CD14-positive monocyte (primary cell): ENCODE measurements around the gene KLK14. TPM values are rescaled to one million over a fixed set of nuclear protein-coding genes. Genes with fewer than 3 reads are reported as not detected.

Source experiments
- DNase-seq, 3 donors: peaks; one replicate each; pipeline ENCODE4 v3.0.0-alpha.2; 2011 to 2022
- H2AFZ ChIP-seq: 2 replicates; pipeline ENCODE4 v1.6.0; 2012; ENCODE audit warnings: mild to moderate bottlenecking, low read depth, low read length, inconsistent platforms; ENCODE audit not compliant: insufficient read depth, poor library complexity, severe bottlenecking
- H3K27ac ChIP-seq, 2 donors: 1 replicate in 1 of 2; 2 replicates in 1 of 2; pipeline ENCODE4 v1.5.1; 2012 to 2013; ENCODE audit warnings: low read length in 2 of 2, control low read depth in 1 of 2, inconsistent platforms in 1 of 2, low read depth in 1 of 2, mild to moderate bottlenecking in 1 of 2
- H3K27me3 ChIP-seq, 2 donors: one replicate each; pipeline versions ENCODE4 v1.6.0 to v1.6.1; 2011 to 2013; ENCODE audit warnings: low read length in 2 of 2; ENCODE audit not compliant: control insufficient read depth in 2 of 2, insufficient read depth in 2 of 2
- H3K36me3 ChIP-seq, 2 donors: replicated peaks in 1 of 2; 1 replicate in 1 of 2; 2 replicates in 1 of 2; pipeline versions ENCODE4 v1.5.1 to v1.6.1; 2012 to 2013; ENCODE audit warnings: low read length in 2 of 2, control low read depth in 1 of 2, inconsistent platforms in 1 of 2, mild to moderate bottlenecking in 1 of 2; ENCODE audit not compliant: insufficient read depth in 2 of 2, control insufficient read depth in 1 of 2
- H3K4me1 ChIP-seq, 2 donors: 1 replicate in 1 of 2; 2 replicates in 1 of 2; pipeline versions ENCODE4 v1.5.1 to v1.6.1; 2012 to 2013; ENCODE audit warnings: low read length in 2 of 2, control low read depth in 1 of 2, inconsistent platforms in 1 of 2, mild to moderate bottlenecking in 1 of 2, moderate library complexity in 1 of 2; ENCODE audit not compliant: insufficient read depth in 2 of 2, control insufficient read depth in 1 of 2
- H3K4me2 ChIP-seq: replicated peaks from 2 replicates; pipeline ENCODE3; 2012; ENCODE audit warnings: low read length, moderate library complexity, mild to moderate bottlenecking; ENCODE audit not compliant: poor library complexity, severe bottlenecking; ENCODE audit errors: extremely low read depth
- H3K4me3 ChIP-seq, 3 experiments: fragments of 200-600 bp in 1 of 3; sonication (generic) in 1 of 3; replicated peaks in 1 of 3; 1 replicate in 2 of 3; 2 replicates in 1 of 3; pipeline ENCODE4 v1.5.1; 2011 to 2013; ENCODE audit warnings: low read length in 3 of 3, mild to moderate bottlenecking in 3 of 3, control low read depth in 2 of 3, low read depth in 2 of 3, inconsistent platforms in 1 of 3, moderate library complexity in 1 of 3
- H3K79me2 ChIP-seq: 2 replicates; pipeline ENCODE4 v1.6.0; 2012; ENCODE audit warnings: mild to moderate bottlenecking, control low read depth, inconsistent platforms, low read length, moderate library complexity; ENCODE audit not compliant: insufficient read depth
- H3K9ac ChIP-seq: 2 replicates; pipeline ENCODE4 v1.6.0; 2017; ENCODE audit warnings: low read length, mild to moderate bottlenecking; ENCODE audit not compliant: insufficient read depth, poor library complexity, severe bottlenecking
- H3K9me3 ChIP-seq, 2 donors: replicated peaks in 1 of 2; 1 replicate in 1 of 2; 2 replicates in 1 of 2; pipeline versions ENCODE4 v1.5.1 to v1.6.1; 2012 to 2013; ENCODE audit warnings: low read length in 2 of 2, control low read depth in 1 of 2; ENCODE audit not compliant: control insufficient read depth in 1 of 2, insufficient read depth in 1 of 2
- H4K20me1 ChIP-seq: 2 replicates; pipeline ENCODE4 v1.6.0; 2012; ENCODE audit warnings: mild to moderate bottlenecking, low read length, control low read depth, moderate library complexity; ENCODE audit not compliant: insufficient read depth
- H3K27ac Mint-ChIP-seq, 7 donors: one replicate each; pipeline ENCODE4 v1.8.0; 2020; ENCODE audit warnings: mild to moderate bottlenecking in 7 of 7, mixed read lengths in 7 of 7, moderate library complexity in 6 of 7, inconsistent platforms in 2 of 7
- H3K27me3 Mint-ChIP-seq, 3 donors: one replicate each; pipeline ENCODE4 v1.8.0; 2021 to 2022; ENCODE audit warnings: low read depth in 3 of 3, mild to moderate bottlenecking in 3 of 3, mixed read lengths in 3 of 3, moderate library complexity in 3 of 3, inconsistent platforms in 1 of 3
- H3K36me3 Mint-ChIP-seq, 2 donors: one replicate each; pipeline ENCODE4 v1.8.0; 2020; ENCODE audit warnings: mixed read lengths in 2 of 2, inconsistent platforms in 1 of 2, mild to moderate bottlenecking in 1 of 2
- H3K4me1 Mint-ChIP-seq: one replicate; pipeline ENCODE4 v1.8.0; 2020; ENCODE audit warnings: mild to moderate bottlenecking, mixed read lengths
- H3K4me3 Mint-ChIP-seq, 2 donors: one replicate each; pipeline ENCODE4 v1.8.0; 2020; ENCODE audit warnings: mild to moderate bottlenecking in 2 of 2, mixed read lengths in 2 of 2, moderate library complexity in 1 of 2
- H3K9me3 Mint-ChIP-seq, 7 donors: one replicate each; pipeline ENCODE4 v1.8.0; 2020 to 2022; ENCODE audit warnings: mixed read lengths in 7 of 7, mild to moderate bottlenecking in 6 of 7, moderate library complexity in 6 of 7, inconsistent platforms in 2 of 7
- CTCF ChIP-seq: fragments of 200-600 bp; IDR thresholded peaks from one replicate; pipeline ENCODE4 v1.8.0; 2022; ENCODE audit warnings: antibody characterized with exemption, mild to moderate bottlenecking
- WGBS: methylation state at CpG from one replicate; pipeline ENCODE4 v1.1.5; 2013; ENCODE audit warnings: missing lambda C conversion rate; ENCODE audit not compliant: insufficient coverage; 5-methylcytosine and 5-hydroxymethylcytosine counted together
- intact Hi-C, 2 donors: fragments of 100-400 bp; cut with micrococcal nuclease; formaldehyde crosslinking; loops; one replicate each; pipeline versions ENCODE4 v1.15.0 to v1.15.1; 2023
- polyA plus RNA-seq, 3 donors: library from polyadenylated mRNA; depleted of rRNA in 1 of 3; unstranded in 2 of 3; stranded (reverse) in 1 of 3; fragments of 300-500 nt in 2 of 3; fragments of >200 nt in 1 of 3; fragmentation: Illumina TruSeq in 2 of 3; gene quantifications; 1 replicate in 2 of 3; 2 replicates in 1 of 3; pipeline ENCODE4 v1.2.3, GENCODE V29; 2012 to 2021

The KLK14 gene
- polyA plus RNA-seq, 3 donors = 0.29 TPM; not detected in 2

GRCh38 chr19:51129716-51130115, 47.0 kb upstream of the KLK14 start:
- peaks cover 50 to 69% of the 10 kb centered on the region in 2 donors for H3K36me3 Mint-ChIP-seq
- Histone ChIP-seq H3K9me3 (no peaks in the 10 kb centered on the region), H3K9ac (no peak overlapping the region), H3K36me3 (peaks cover 34 to 49% of the 10 kb centered on the region in 2 donors), H2AFZ (no peak overlapping the region), H3K4me3 (peak overlapping the region in 1 of 3 experiments; percentile 25), H3K4me2 (peak overlapping the region; percentile 39), H3K4me1 (peaks cover 83 to 96% of the 10 kb centered on the region in 2 donors), H3K27me3 (no peaks in the 10 kb centered on the region), H3K79me2 (peaks cover 81% of the 10 kb centered on the region), H4K20me1 (peaks cover 23% of the 10 kb centered on the region), H3K27ac (peak overlapping the region; percentile 59 to 100)
- no peak for TF ChIP-seq CTCF
- H3K9me3 Mint-ChIP-seq = peaks cover 0 to 2% (median 0%) of the 10 kb centered on the region in 7 donors
- H3K27ac Mint-ChIP-seq = peak overlapping the region; percentile 77 to 100 (median 99)
- peaks cover 0 to 1% (median 0%) of the 10 kb centered on the region in 3 donors for H3K27me3 Mint-ChIP-seq
- no peak overlapping the region for H3K4me3 Mint-ChIP-seq
- intact Hi-C loops = no loop called here
- no peak for DNase-seq
- peaks cover 74% of the 10 kb centered on the region for H3K4me1 Mint-ChIP-seq
- WGBS = 91% methylated on average over 6 of the region's 8 CpGs

- Histone ChIP-seq H3K4me1 (peaks cover 83 to 99% of the 10 kb centered on the region in 2 donors), H4K20me1 (peaks cover 23% of the 10 kb centered on the region), H2AFZ (no peak overlapping the region), H3K4me2 (peak overlapping the region; percentile 100), H3K79me2 (peaks cover 76% of the 10 kb centered on the region), H3K4me3 (peak overlapping the region; percentile 75 to 98 (median 81)), H3K27ac (peak overlapping the region; percentile 97 to 100), H3K9ac (peak overlapping the region; percentile 92), H3K9me3 (no peaks in the 10 kb centered on the region), H3K27me3 (no peaks in the 10 kb centered on the region), H3K36me3 (peaks cover 34 to 49% of the 10 kb centered on the region in 2 donors)
- no peak for DNase-seq
- WGBS = 81% methylated on average over 7 of the region's 7 CpGs
- Mint-ChIP-seq H3K4me1 (peaks cover 81% of the 10 kb centered on the region), H3K27me3 (peaks cover 0 to 2% (median 1%) of the 10 kb centered on the region in 3 donors), H3K4me3 (peak overlapping the region; percentile 91 to 99), H3K36me3 (peaks cover 48 to 68% of the 10 kb centered on the region in 2 donors), H3K27ac (peak overlapping the region; percentile 98 to 100 (median 99)), H3K9me3 (peaks cover 0 to 2% (median 0%) of the 10 kb centered on the region in 7 donors)
- no peak for TF ChIP-seq CTCF
- intact Hi-C loops = loop anchor here in 1 of 2 donors (1.0 kb wide), 1 partner anchor 9 kb away; no protein-coding TSS in a partner anchor
Measured at GRCh38 chr19:51128227-51128626, 45.5 kb upstream of the KLK14 start.
